GM13976 (cell line): Measurements from ENCODE around the gene LMCD1.

Source experiments
- DNase-seq: peaks from one replicate; pipeline ENCODE4 v3.0.0; 2012; ENCODE audit warnings: low spot score
- in situ Hi-C: fragments of 300-500 bp; cut with MboI; formaldehyde crosslinking; loops from one replicate; pipeline ENCODE4 v1.12.0; 2022; ENCODE audit warnings: low sequenced_read_pairs, mixed read lengths, inconsistent platforms; ENCODE audit not compliant: unreplicated experiment
- TF ChIP-seq, protein P1 (sequence below): IDR thresholded peaks from 2 replicates; pipeline ENCODE4 v1.5.1; 2012; ENCODE audit warnings: borderline replicate concordance, mild to moderate bottlenecking; ENCODE audit not compliant: insufficient read depth; ENCODE audit errors: extremely low read depth, missing control alignments, control extremely low read depth

Gene LMCD1, protein sequence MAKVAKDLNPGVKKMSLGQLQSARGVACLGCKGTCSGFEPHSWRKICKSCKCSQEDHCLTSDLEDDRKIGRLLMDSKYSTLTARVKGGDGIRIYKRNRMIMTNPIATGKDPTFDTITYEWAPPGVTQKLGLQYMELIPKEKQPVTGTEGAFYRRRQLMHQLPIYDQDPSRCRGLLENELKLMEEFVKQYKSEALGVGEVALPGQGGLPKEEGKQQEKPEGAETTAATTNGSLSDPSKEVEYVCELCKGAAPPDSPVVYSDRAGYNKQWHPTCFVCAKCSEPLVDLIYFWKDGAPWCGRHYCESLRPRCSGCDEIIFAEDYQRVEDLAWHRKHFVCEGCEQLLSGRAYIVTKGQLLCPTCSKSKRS

GRCh38 chr3:8501371-8502131 is at the start of gene LMCD1:
LMCD1 (plus strand) TSS chr3:8501823; CDS start chr3:8501939, 116 bp downstream.
- in situ Hi-C loops: no loop called here
- peak; percentile 85 for DNase-seq
- TF ChIP-seq, protein P1, sequence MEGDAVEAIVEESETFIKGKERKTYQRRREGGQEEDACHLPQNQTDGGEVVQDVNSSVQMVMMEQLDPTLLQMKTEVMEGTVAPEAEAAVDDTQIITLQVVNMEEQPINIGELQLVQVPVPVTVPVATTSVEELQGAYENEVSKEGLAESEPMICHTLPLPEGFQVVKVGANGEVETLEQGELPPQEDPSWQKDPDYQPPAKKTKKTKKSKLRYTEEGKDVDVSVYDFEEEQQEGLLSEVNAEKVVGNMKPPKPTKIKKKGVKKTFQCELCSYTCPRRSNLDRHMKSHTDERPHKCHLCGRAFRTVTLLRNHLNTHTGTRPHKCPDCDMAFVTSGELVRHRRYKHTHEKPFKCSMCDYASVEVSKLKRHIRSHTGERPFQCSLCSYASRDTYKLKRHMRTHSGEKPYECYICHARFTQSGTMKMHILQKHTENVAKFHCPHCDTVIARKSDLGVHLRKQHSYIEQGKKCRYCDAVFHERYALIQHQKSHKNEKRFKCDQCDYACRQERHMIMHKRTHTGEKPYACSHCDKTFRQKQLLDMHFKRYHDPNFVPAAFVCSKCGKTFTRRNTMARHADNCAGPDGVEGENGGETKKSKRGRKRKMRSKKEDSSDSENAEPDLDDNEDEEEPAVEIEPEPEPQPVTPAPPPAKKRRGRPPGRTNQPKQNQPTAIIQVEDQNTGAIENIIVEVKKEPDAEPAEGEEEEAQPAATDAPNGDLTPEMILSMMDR: no peak

- TF ChIP-seq, protein P1: no peak
- in situ Hi-C loops: loop anchor here (10.0 kb wide), 1 partner anchor 173 kb away; no protein-coding TSS in a partner anchor
- no peak for DNase-seq
Observed at GRCh38 chr3:8452112-8452511, 49.5 kb upstream of the LMCD1 start.

DNA sequence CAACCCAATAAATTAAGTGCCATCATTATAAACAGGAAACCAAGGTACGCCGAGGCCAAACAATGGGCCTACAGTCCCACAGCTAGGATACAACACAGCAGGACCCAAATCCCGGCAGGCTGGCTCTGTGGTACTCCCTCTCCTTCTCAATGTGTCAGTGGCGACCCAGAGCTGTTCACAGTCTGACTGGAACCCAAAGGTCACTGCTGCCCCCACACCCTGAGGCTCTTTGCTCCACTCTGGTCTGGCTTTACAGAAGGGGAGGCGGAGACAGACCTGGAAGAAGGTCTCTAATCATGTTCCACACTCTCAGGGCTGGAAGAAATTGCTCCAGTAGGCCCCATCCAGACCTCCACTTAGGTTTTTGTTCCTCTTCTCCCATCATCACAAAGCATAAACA is 48.5 kb upstream of the LMCD1 start:
- in situ Hi-C loops: loop anchor here (10.0 kb wide), 1 partner anchor 172 kb away; no protein-coding TSS in a partner anchor

GRCh38 chr3:8455526-8456411 is 45.9 kb upstream of the LMCD1 start:
- TF ChIP-seq, protein P1: no peak
- in situ Hi-C loops: loop anchor here (10.0 kb wide), 1 partner anchor 169 kb away; no protein-coding TSS in a partner anchor
- no peak for DNase-seq

More for the DNA sequence above, 48.5 kb upstream of the LMCD1 start:
- TF ChIP-seq, protein P1: no peak
- no peak for DNase-seq

- TF ChIP-seq, protein P1: no peak
- DNase-seq: no peak
- in situ Hi-C loops: loop anchor here (10.0 kb wide), 1 partner anchor 168 kb away; no protein-coding TSS in a partner anchor
Observed at GRCh38 chr3:8456412-8456811, 45.2 kb upstream of the LMCD1 start.
